HG03159 (cell line): ENCODE measurements around the gene PIH1D1.

Experiments
- ATAC-seq: cut with Tn5 transposase; IDR thresholded peaks from one replicate; pipeline ENCODE4 v1.9.1; 2021; ENCODE audit warnings: mild to moderate bottlenecking, moderate library complexity; ENCODE audit not compliant: unreplicated experiment

PIH1D1 gene

DNA sequence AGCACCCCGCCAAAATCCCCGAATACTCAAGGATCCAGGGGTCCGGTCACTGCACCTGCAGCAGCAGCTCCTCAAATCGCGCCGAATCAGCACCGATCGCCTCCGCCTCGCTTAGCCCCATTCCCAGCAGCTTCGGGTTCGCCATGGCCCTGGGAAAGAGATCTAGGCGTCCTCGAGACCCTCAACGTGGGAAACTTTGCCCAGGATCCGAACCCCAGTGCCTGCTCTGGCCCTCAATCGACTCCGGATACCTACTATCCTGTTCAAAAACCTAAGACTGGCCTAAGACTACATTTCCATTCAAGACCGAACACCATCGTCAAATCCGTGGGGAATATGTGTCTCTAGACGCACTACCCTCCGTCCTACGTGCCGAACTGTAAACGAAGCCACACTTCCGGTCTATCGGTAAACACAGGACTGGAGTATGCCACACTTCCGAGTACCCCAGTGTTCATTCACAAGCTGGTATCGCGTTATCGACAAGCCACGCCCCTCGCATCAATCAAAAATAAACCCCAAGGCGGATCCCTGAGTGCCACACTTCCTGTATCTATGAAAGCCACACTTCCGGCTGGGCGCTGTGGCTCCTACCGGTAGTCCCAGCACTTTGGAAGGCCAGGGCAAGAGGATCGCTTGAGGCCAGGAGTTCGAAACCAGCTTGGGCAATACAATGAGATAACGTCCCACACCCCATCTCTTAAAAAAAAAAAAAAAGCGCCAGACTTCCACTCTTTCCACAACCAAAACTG is at the start of gene PIH1D1:
PIH1D1 (minus strand) TSS at position 385 of the 752 bp plus-strand sequence; CDS start at position 145, 240 bp downstream.
- peak; percentile 69 for ATAC-seq

DNA sequence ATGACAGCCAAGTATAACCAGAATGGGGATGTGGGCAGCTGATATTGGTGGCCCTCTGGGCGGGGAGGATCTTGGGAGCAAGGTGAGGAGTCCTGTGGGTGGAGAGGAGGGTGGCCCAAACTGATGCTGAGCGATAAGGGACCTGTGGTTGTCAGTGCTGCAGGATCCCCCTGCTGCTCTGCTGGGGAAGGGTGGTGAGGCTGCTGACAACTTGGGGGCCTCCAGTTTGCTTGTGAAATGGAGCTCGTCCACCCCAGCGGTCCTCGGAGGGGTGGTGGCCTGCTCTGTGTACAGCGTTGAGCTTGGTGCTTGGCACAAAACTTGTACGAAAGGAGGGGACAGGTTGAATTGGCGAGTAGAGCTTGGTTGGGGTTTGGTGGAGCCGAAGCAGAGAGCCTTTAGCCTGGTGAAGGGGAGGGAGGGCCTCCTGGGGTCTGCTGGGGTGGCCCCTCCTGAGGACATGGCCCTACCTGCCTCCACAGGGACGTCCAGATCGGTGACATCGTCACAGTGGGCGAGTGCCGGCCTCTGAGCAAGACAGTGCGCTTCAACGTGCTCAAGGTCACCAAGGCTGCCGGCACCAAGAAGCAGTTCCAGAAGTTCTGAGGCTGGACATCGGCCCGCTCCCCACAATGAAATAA is 47.5 kb upstream of the PIH1D1 start:
- ATAC-seq, result no peak

DNA sequence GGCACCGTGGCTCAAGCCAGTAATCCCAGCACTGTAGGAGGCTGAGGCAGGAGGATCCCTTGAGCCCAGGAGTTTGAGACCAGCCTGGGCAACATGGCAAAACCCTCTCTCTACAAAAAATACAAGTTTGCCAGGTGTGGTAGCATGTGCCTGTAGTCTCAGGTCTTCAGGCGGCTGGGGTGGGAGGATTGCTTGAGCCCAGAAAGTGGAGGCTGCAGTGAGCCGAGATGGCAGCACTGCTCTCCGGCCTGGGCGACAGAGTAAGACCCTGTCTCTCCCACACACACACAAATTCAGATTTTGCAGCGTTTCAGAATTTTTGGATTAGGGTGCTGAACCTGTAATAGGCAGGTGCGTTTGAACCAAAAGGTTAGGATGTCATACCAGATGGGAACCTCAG is 46.9 kb upstream of the PIH1D1 start:
- ATAC-seq, result no peak

DNA sequence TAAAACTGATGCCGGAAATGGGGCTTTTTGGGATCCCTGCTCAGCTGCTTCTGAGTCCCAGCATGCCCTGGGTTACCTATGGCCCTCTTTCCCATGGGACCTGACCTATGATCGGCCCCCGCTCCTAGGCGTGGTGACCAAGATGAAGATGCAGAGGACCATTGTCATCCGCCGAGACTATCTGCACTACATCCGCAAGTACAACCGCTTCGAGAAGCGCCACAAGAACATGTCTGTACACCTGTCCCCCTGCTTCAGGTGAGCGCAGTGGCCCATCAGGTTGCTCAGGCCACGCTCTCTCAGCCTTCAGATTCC is 46.1 kb upstream of the PIH1D1 start:
- no peak for ATAC-seq

DNA sequence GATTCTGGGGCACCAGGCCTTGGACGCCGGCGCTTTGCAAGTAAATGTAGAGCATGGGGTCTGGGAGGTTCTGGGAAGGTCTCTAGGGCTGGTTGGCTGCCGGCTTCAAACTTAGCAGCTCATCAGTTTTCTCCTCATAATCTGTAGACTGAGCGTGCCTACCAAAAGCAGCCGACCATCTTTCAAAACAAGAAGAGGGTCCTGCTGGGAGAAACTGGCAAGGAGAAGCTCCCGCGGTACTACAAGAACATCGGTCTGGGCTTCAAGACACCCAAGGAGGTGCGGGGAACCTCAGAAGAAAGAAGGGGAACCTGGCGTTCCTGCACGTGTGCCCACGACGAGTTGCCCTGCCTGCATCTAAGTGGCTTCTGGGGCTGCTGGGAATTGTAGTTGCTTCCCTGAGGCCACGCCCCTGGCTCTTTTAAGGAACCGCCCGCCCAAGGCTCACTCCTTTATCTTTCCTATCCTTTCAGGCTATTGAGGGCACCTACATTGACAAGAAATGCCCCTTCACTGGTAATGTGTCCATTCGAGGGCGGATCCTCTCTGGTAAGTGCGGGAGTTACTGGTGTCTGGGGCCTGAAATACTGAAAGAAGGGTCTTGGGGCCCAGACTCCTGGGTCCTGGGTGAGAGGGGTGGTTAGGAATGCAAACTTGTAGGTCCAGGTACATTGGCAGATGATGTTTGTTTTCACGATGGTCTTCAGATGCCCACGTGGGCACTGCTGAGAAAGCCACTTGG is 45.6 kb upstream of the PIH1D1 start:
- no peak for ATAC-seq

DNA sequence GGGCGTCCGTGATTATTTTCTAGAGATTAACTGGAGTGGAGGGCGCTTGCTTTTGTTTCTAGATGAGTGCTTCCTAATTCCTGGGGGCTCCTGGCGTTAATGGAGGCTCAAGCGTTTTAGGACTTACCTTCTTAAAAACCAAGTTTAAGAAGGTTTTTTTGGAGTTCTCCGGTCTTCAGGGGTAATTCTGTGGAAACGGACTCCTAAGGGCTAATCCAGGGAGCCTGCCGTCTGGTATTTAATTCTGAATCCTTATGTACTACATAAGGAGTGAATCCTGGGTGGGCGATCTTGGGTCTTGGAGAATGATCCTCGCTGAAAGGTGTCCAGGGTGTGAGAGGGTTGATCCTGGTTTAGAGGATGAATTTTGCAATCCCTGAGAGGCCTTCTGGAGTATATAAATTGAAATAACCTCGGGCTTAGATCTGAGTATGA is 45.0 kb upstream of the PIH1D1 start:
- no peak for ATAC-seq

DNA sequence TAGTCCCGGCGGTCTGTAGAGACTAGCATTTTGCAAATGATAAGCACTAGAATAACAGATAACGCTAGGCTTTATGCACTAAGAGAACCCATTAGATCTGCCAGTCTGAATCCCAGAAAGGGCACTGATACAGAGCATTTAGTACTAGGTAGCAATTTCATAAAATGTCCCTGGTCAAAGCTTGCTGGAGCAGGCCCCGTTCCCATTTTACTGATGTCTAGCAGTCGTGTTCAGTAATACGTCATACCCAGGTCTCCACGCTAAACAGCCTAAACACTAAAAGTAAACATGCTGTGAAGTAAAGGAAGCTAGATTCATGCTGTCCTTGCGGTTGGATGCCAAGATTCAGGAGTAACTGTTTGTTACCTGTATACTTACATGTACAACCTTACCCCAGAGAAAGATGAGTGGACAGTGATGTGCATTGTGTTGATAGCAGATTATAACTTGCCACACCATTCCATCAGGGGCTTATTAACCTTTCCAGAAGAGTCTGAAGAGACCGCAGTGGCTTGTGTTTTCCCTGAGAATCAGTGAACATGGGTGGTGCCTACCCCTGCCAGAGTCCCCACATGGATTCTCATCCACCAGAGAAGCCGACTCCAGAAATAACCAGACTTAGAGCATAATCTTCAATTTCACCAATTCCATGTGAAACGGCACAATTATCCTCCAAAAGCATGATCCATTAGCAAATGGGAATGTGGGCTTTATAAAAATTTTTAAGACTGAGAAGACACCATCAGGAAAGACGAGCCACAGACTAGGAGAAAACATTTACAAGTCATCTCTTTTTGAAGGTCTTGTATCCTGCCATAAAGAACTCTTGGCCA is 41.2 kb upstream of the PIH1D1 start:
- no peak for ATAC-seq

DNA sequence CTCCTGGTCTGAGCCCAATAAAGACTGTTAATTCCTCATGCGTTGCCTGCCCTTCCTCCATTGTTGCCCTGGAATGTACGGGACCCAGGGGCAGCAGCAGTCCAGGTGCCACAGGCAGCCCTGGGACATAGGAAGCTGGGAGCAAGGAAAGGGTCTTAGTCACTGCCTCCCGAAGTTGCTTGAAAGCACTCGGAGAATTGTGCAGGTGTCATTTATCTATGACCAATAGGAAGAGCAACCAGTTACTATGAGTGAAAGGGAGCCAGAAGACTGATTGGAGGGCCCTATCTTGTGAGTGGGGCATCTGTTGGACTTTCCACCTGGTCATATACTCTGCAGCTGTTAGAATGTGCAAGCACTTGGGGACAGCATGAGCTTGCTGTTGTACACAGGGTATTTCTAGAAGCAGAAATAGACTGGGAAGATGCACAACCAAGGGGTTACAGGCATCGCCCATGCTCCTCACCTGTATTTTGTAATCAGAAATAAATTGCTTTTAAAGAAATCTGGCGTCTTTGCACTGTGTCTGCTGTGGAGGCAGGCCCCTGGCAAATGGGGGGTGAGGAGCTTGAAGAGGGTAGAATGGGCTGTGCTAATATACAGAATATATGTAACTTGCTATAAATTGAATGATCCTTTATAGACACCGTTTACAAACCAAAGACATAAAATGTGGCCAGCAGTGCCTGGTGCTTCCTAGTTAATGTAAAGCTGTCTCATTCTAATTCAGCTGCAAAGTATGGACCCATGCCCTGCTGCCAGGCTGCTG is 40.4 kb upstream of the PIH1D1 start:
- no peak for ATAC-seq

DNA sequence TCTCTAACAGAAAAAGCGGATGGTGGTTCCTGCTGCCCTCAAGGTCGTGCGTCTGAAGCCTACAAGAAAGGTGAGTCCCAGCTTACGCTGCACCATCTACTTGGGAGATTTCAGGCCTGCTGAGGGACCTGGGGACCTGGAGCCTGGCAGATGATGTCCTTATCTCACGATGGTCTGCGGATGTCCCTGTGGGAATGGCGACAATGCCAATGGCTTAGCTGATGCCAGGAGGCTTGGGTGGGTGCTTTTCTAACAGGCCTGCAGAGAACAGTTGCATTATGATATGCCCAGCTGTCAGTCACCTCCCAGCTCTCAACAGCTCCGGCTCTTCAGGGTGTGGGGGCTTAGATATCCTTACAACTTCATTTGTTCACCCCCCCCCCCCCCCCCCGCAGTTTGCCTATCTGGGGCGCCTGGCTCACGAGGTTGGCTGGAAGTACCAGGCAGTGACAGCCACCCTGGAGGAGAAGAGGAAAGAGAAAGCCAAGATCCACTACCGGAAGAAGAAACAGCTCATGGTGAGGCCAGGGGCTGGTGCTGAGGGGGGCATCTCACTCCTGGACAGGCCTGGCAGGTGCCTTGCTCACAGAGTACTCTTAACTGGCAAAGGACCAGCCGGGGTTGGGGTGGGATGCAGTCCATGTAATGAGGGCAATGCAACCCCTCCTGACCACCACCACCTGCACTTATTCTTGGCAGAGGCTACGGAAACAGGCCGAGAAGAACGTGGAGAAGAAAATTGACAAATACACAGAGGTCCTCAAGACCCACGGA is 39.6 kb upstream of the PIH1D1 start:
- ATAC-seq, result no peak

DNA sequence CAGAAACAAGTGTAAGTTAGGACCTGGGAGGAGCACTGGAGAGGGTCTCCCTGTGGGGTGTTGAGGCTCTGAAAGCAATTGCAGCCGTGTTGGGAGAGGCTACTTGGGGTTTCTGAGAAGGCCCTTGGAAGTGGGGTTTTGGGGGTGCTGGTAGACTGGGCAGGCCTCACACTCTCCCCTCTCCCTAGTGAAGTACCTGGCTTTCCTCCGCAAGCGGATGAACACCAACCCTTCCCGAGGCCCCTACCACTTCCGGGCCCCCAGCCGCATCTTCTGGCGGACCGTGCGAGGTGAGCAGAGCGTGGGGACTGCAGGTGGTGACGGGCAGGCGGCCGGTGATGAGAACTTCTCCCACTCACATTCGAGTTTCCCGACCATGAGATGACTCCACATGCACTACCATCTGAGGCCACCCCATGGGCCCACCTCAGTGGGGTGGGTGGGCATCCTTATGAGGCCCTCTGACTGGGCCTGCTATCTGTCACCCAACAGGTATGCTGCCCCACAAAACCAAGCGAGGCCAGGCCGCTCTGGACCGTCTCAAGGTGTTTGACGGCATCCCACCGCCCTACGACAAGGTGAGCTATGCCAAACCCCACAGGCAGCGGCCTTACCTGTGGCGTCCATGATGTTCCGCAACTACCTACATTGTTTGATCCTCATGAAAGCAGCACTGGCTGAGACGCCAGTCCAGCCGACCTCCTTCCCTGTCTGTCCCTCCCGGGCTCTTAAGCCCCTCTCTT is 38.8 kb upstream of the PIH1D1 start:
- no peak for ATAC-seq

DNA sequence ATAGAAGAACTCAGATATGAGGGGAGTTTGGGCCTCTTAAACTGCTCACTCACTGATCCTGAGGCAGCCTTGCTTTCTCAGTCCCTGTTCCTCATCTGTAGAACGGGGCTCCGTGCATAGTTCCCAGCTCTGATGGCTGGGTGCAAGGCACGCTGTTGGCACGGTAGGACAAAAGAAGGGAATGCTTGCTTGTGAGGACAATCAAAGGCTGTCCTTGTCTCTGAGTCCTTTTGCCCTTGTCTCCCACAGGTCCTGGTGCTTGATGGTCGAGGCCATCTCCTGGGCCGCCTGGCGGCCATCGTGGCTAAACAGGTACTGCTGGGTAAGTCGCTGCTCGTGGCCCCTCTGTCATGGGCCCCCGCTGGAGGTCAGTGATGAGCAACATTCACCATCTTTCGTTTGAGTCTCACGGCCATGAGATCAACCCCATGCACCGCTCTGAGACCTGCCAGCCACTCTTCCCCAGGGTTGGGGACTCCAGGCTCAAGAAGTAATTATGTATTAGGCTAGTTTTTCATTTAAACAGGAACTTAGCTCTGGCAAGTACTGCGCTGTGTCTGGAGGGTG is 38.1 kb upstream of the PIH1D1 start:
- no peak for ATAC-seq

DNA sequence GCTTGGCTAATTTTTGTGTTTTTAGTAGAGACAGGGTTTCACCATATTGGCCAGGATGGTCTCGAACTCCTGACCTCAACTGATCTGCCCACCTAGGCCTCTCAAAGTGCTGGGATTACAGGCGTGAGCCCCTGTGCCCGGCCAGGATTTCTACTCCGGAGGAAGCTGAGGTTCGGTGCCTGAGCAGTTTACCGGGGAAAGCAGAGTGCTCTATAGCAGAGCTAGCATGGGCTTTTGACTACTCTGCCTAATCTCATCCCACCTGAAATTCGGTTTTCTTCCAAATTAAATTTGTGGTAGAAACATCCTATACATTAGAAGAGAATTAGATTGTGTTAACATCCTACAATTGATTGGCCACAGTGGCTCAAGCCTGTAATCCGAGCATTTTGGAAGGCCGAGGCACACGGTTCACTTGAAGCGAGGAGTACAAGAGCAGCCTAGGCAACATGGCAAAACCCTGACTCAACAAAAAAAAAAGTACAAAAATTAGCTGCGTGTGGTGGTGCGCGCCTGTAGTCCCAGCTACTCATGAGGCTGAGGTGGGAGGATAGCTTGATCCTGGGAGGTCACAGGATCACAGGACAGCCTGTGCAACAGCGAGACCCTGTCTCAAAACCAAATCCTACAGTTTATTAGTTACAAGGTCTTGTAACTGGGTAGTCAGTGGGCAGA is 37.4 kb upstream of the PIH1D1 start:
- no peak for ATAC-seq

DNA sequence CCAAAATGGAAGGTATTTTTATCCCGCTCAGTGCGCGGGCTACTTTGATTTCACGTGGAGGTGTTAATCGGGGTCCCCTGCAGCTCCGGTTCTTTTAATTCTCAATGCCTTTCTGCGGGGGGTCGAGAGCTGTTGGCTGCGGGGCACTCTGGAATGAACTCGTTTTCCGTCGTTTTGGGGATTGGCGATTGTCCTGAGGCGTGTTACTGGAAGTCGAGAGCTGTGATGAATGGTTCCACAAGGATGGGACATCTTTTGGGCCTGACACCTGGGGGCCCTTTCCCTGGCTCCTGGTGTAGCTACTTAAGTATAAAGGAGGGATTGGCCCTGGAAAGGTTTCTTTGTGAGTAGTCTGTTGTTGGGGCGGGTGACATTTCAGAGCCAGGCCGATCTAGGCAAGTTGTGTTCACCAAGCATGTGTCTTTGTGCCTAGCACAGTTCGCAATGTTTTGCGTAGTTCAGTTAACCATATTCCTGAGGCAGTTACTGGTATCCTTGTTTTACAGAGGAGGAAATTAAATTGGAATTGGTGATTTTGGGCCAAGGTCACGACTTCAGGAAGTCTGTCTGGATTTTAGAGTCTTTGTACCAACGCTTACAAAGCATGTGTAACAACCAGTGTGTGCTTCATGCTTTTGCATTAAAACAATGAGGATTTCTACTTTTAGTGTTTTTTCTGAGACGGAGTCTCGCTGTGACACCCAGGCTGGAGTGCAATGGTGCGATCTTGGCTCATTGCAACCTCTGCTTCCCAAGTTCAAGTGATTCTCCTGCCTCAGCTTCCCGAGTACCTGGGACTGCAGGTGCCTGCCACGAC is 36.6 kb upstream of the PIH1D1 start:
- ATAC-seq, result no peak

DNA sequence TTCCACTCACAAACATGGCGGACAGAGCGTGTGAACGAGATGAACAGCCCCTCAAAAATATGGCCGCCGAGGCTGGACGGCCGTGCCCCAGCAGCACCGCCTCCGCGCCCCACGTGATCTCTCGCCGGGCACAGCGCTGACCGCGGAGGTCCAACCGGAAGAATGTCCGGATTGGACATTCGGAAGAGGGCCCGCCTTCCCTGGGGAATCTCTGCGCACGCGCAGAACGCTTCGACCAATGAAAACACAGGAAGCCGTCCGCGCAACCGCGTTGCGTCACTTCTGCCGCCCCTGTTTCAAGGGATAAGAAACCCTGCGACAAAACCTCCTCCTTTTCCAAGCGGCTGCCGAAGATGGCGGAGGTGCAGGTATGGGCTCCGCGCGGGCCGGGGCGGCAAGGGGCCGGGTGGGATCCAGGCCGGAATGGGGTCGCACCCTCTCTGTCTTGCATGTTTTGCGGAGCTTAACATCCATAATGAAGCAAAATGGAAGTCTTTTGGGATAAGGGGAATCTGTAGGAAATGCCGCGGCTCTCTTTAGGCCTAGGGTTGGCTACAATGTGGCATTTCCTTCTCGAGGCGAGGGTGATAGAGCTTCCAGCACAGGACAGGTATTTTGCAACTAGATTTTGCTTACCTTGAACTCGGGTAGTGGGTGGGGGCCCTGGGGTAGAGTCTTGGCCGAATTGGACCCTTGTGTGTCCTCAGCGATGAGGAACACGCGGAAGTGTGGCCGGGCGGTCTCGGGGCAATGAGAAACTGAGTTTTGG is 35.8 kb upstream of the PIH1D1 start, which contains the start of gene RPL13A:
RPL13A (plus strand) TSS at position 332 of the 769 bp plus-strand sequence; CDS start at position 354, 22 bp downstream.
- ATAC-seq, result peak; percentile 84

DNA sequence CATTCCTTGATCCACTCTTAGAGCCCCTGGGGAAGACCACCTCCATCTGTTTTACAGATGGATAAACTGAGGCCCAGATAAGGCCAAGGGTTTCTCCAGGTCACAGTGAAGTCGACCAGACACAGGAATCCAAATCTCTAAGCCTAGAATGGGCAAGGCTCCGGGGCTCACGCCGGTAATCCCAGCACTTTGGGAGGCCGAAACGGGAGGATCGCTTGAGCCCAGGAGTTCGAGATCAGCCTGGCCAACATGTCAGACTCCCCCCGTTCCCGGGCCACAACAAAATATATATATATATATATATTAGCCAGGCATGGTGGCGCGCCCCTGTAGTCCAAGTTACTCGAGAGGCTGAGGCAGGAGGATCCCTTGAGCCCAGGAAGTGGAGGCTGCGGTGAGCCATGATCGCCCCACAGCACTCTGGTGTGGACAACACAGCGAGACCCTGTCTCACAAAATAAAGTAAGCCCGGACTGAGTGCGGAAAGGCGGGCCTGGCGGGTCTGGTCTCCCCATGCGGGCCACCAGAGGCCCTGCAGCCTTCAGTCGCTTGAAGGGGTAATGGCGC is 35.2 kb upstream of the PIH1D1 start:
- ATAC-seq, result no peak

DNA sequence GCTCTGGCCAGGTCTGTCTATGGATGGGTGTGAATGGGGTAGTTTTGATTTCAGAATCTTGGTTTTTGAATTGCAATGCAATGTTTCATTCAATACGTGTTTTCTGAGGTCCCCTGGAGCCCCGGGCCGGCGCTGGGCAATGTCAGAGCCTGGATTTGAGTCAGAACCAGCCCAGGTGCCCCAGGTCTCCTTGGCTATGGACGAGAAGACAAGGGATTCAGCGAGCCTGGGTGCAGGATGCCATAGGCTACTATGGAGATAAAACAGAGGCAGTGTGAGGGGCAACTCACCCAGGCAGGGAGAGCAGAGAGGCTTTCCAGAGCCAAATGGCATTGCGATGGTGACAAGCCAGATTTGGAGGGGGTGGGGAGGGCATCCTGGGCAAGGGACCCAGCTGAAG is 34.6 kb upstream of the PIH1D1 start:
- no peak for ATAC-seq
